ENCODE data around the gene ACOXL.

ACOXL gene

DNA sequence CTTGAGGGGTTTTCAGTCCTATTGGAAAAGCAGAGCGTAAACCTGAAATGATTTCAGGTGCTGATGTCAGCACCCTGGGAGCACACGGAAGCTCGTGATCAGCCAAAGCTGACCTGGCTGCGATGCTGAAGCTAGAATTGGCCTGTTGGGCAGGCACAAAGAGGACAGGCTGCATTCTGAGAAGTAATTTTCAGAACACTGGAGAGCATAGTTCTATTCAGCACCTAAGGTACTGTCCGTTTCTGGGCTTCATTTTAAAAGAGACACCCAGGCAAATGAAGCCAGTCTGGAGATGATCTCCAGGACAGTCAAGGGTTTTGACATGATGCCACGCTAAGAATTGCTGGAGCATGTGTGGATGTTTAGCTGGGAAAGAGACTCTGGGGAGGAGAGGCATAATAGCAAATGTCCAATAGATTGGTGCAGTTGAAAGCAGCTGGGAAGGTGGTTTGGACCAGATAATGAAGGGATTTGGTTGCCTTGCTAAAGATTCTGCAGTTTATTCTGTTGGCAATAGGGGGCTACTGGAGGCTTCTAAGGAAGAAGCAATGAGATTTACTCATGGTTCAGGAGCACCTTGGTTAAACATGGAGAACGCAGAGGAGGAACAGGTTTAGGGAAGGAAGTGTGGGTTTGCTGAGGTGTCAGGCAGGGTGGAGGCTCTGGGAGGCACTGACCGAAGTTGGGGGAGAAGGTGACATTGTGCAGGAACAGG, 86.6 kb downstream of the ACOXL start:
- Histone ChIP-seq H3K4me1 (ENCODE audit: control insufficient read depth, low read depth, low read length) (no peaks in the 10 kb centered on the region), H3K4me3 (ENCODE audit: low read length) (no peak overlapping the region), H3K36me3 (ENCODE audit: control insufficient read depth, low read depth, low read length) (peaks cover 3% of the 10 kb centered on the region), H3K27ac (ENCODE audit: low read length) (no peak overlapping the region), H3K27me3 (ENCODE audit: control insufficient read depth, insufficient read depth, low read length) (no peaks in the 10 kb centered on the region), H3K9me3 (ENCODE audit: control insufficient read depth, low read depth, low read length) (peaks cover 3% of the 10 kb centered on the region), H3K9ac (ENCODE audit: low read length) (no peak overlapping the region)

DNA sequence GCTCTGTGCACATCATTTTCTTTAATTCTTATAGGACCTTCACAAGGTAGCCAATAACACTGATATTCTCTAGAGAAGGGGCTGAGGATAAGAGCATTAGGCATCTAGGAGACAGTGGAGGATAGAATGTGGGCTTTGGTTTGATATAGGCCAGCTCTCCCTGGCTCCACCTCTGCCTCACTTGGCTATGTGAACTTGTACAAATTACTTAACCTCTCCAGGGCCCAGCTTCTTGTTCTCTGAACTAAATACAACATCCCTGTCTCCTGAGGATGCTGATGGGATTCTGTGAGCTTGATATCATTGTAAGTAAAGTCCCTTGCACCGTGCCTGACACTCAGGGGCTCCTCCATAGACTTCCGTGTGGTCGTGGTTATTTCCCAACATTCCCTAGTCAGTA, 87.3 kb downstream of the ACOXL start:
- Histone ChIP-seq H3K27me3 (ENCODE audit: control insufficient read depth, insufficient read depth, low read length) (no peaks in the 10 kb centered on the region), H3K36me3 (ENCODE audit: control insufficient read depth, low read depth, low read length) (peaks cover 3% of the 10 kb centered on the region), H3K4me1 (ENCODE audit: control insufficient read depth, low read depth, low read length) (no peaks in the 10 kb centered on the region), H3K9ac (ENCODE audit: low read length) (no peak overlapping the region), H3K9me3 (ENCODE audit: control insufficient read depth, low read depth, low read length) (peaks cover 3% of the 10 kb centered on the region), H3K27ac (ENCODE audit: low read length) (no peak overlapping the region), H3K4me3 (ENCODE audit: low read length) (no peak overlapping the region)

DNA sequence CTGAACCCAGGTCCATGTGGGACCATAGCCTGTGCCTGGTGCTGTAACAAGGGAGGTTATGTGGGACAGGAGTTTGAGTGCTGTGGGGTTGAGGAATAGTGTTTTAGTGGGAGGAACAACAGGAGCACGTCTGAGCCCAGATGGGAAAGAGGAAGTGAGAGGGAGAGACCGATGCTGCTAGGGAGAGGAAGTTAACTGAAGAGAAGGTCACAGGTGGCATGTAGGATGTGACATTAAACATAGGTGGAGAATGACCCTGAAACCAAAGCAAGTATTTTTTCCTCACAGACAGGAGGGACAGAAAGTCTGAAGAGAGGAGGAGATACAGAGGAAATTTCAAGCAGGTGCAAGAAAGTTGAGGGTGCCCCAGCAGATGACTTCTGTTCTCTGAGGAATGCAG, 87.8 kb downstream of the ACOXL start:
- H3K27me3 ChIP-seq (ENCODE audit: control insufficient read depth, insufficient read depth, low read length) = no peaks in the 10 kb centered on the region
- H3K4me3 ChIP-seq (ENCODE audit: low read length) = no peak overlapping the region
- H3K27ac ChIP-seq (ENCODE audit: low read length) = no peak overlapping the region
- peaks cover 3% of the 10 kb centered on the region for H3K9me3 ChIP-seq (ENCODE audit: control insufficient read depth, low read depth, low read length)
- H3K4me1 ChIP-seq (ENCODE audit: control insufficient read depth, low read depth, low read length) = no peaks in the 10 kb centered on the region
- peaks cover 3% of the 10 kb centered on the region for H3K36me3 ChIP-seq (ENCODE audit: control insufficient read depth, low read depth, low read length)
- no peak overlapping the region for H3K9ac ChIP-seq (ENCODE audit: low read length)

GRCh38 chr2:110823165-110823564, 90.8 kb downstream of the ACOXL start:
- H3K27ac ChIP-seq (ENCODE audit: low read length) = no peak overlapping the region
- H3K9ac ChIP-seq (ENCODE audit: low read length) = no peak overlapping the region
- no peak overlapping the region for H3K4me3 ChIP-seq (ENCODE audit: low read length)
- peaks cover 3% of the 10 kb centered on the region for H3K36me3 ChIP-seq (ENCODE audit: control insufficient read depth, low read depth, low read length)
- H3K27me3 ChIP-seq (ENCODE audit: control insufficient read depth, insufficient read depth, low read length) = no peaks in the 10 kb centered on the region
- no peaks in the 10 kb centered on the region for H3K4me1 ChIP-seq (ENCODE audit: control insufficient read depth, low read depth, low read length)
- peaks cover 3% of the 10 kb centered on the region for H3K9me3 ChIP-seq (ENCODE audit: control insufficient read depth, low read depth, low read length)

- no peak overlapping the region for H3K4me3 ChIP-seq (ENCODE audit: low read length)
- peaks cover 4% of the 10 kb centered on the region for H3K36me3 ChIP-seq (ENCODE audit: control insufficient read depth, low read depth, low read length)
- no peak overlapping the region for H3K27ac ChIP-seq (ENCODE audit: low read length)
- H3K4me1 ChIP-seq (ENCODE audit: control insufficient read depth, low read depth, low read length) = no peaks in the 10 kb centered on the region
- peaks cover 3% of the 10 kb centered on the region for H3K9me3 ChIP-seq (ENCODE audit: control insufficient read depth, low read depth, low read length)
- no peak overlapping the region for H3K9ac ChIP-seq (ENCODE audit: low read length)
- H3K27me3 ChIP-seq (ENCODE audit: control insufficient read depth, insufficient read depth, low read length) = no peaks in the 10 kb centered on the region
Measured at GRCh38 chr2:110827511-110827910, 95.1 kb downstream of the ACOXL start.

GRCh38 chr2:110828330-110828729, 96.0 kb downstream of the ACOXL start:
- Histone ChIP-seq H3K27ac (ENCODE audit: low read length) (no peak overlapping the region), H3K9me3 (ENCODE audit: control insufficient read depth, low read depth, low read length) (peaks cover under 1% of the 10 kb centered on the region), H3K4me3 (ENCODE audit: low read length) (no peak overlapping the region), H3K9ac (ENCODE audit: low read length) (no peak overlapping the region), H3K36me3 (ENCODE audit: control insufficient read depth, low read depth, low read length) (peaks cover 4% of the 10 kb centered on the region), H3K27me3 (ENCODE audit: control insufficient read depth, insufficient read depth, low read length) (no peaks in the 10 kb centered on the region), H3K4me1 (ENCODE audit: control insufficient read depth, low read depth, low read length) (peaks cover 5% of the 10 kb centered on the region)

GRCh38 chr2:110829413-110830146, 97.2 kb downstream of the ACOXL start:
- Histone ChIP-seq H3K4me3 (ENCODE audit: low read length) (no peak overlapping the region), H3K9ac (ENCODE audit: low read length) (no peak overlapping the region), H3K9me3 (ENCODE audit: control insufficient read depth, low read depth, low read length) (no peaks in the 10 kb centered on the region), H3K36me3 (ENCODE audit: control insufficient read depth, low read depth, low read length) (peaks cover 4% of the 10 kb centered on the region), H3K27me3 (ENCODE audit: control insufficient read depth, insufficient read depth, low read length) (no peaks in the 10 kb centered on the region), H3K27ac (ENCODE audit: low read length) (no peak overlapping the region), H3K4me1 (ENCODE audit: control insufficient read depth, low read depth, low read length) (peaks cover 18% of the 10 kb centered on the region)

DNA sequence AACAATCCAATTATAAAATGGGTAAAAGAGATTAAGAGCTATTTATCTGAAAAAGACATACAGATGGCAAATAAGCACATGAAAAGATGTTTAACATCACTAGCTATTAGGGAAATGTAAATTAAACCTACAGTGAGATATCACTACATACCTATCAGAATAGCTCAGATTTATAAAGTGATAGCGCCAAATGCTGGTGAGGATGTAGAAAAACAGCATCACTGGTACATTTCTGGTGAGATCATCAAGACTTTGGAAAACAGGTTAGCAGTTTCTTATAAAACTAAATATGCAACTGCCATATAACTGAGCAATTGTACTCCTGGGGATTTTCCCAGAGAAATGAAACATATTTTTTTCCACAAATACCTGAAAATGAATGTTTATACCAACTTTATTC, 100.4 kb downstream of the ACOXL start:
- H3K27me3 ChIP-seq (ENCODE audit: control insufficient read depth, insufficient read depth, low read length) = no peaks in the 10 kb centered on the region
- H3K27ac ChIP-seq (ENCODE audit: low read length) = no peak overlapping the region
- no peak overlapping the region for H3K9ac ChIP-seq (ENCODE audit: low read length)
- H3K4me3 ChIP-seq (ENCODE audit: low read length) = no peak overlapping the region
- peaks cover 4% of the 10 kb centered on the region for H3K36me3 ChIP-seq (ENCODE audit: control insufficient read depth, low read depth, low read length)
- H3K4me1 ChIP-seq (ENCODE audit: control insufficient read depth, low read depth, low read length) = peaks cover 49% of the 10 kb centered on the region
- no peaks in the 10 kb centered on the region for H3K9me3 ChIP-seq (ENCODE audit: control insufficient read depth, low read depth, low read length)

- no peak overlapping the region for H3K27ac ChIP-seq (ENCODE audit: low read length)
- H3K4me3 ChIP-seq (ENCODE audit: low read length) = peak overlapping the region; percentile 1
- H3K36me3 ChIP-seq (ENCODE audit: control insufficient read depth, low read depth, low read length) = no peaks in the 10 kb centered on the region
- peaks cover 60% of the 10 kb centered on the region for H3K4me1 ChIP-seq (ENCODE audit: control insufficient read depth, low read depth, low read length)
- no peaks in the 10 kb centered on the region for H3K27me3 ChIP-seq (ENCODE audit: control insufficient read depth, insufficient read depth, low read length)
- H3K9me3 ChIP-seq (ENCODE audit: control insufficient read depth, low read depth, low read length) = no peaks in the 10 kb centered on the region
- no peak overlapping the region for H3K9ac ChIP-seq (ENCODE audit: low read length)
Measured at GRCh38 chr2:110834134-110834827, 101.9 kb downstream of the ACOXL start.

- Histone ChIP-seq H3K4me1 (ENCODE audit: control insufficient read depth, low read depth, low read length) (peaks cover 60% of the 10 kb centered on the region), H3K27ac (ENCODE audit: low read length) (no peak overlapping the region), H3K4me3 (ENCODE audit: low read length) (no peak overlapping the region), H3K27me3 (ENCODE audit: control insufficient read depth, insufficient read depth, low read length) (no peaks in the 10 kb centered on the region), H3K9me3 (ENCODE audit: control insufficient read depth, low read depth, low read length) (no peaks in the 10 kb centered on the region), H3K9ac (ENCODE audit: low read length) (no peak overlapping the region), H3K36me3 (ENCODE audit: control insufficient read depth, low read depth, low read length) (no peaks in the 10 kb centered on the region)
Measured at GRCh38 chr2:110836671-110837070, 104.3 kb downstream of the ACOXL start.

DNA sequence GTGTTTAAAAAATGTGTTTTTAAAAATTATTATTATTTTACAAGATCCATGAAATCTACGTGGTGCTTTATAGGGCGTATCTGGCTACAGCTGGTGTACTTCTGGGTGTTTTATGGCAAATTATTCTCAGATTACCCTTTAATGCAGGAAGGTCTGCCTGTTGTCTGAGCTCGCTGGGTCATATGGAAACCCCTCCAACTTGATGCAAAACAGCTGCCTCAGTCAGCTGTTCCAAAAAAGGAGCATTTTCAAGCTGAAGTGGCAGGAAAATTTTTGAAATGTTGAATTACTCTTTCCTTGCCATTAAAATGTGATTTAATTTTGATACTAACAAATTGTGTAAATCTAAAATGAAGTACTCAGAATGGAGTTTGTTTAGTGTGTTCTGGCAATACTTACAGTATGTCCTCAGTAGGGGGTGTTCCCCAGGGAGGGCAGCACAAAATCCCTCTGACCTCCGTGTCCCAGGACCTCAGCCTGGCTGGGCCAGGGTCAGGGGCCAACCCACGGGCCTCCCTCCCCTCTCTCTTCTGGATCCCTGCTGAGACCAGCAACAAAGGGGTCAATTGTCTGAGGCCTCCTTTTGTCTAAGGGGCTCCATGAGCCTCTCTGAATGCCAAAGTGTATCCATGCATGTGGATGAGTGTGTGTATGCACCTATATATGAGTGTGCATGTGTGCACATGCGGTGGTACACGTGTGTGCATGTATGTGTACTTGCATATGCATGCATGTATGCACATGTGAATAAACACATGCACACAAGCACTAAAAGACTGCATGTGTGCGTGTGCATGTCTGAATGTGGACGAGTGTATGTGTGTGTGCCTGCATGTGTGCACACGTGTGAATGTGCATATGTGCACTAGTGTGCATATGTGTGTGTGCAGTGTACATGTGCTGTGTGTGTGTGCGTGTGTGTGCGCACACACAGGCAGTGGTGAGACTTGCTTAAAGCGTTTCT, 105.4 kb downstream of the ACOXL start:
- Histone ChIP-seq H3K4me3 (ENCODE audit: low read length) (no peak overlapping the region), H3K9ac (ENCODE audit: low read length) (no peak overlapping the region), H3K36me3 (ENCODE audit: control insufficient read depth, low read depth, low read length) (no peaks in the 10 kb centered on the region), H3K9me3 (ENCODE audit: control insufficient read depth, low read depth, low read length) (no peaks in the 10 kb centered on the region), H3K27ac (ENCODE audit: low read length) (no peak overlapping the region), H3K4me1 (ENCODE audit: control insufficient read depth, low read depth, low read length) (peaks cover 60% of the 10 kb centered on the region), H3K27me3 (ENCODE audit: control insufficient read depth, insufficient read depth, low read length) (no peaks in the 10 kb centered on the region)
